ENCODE results near the gene AIFM3.

DNA sequence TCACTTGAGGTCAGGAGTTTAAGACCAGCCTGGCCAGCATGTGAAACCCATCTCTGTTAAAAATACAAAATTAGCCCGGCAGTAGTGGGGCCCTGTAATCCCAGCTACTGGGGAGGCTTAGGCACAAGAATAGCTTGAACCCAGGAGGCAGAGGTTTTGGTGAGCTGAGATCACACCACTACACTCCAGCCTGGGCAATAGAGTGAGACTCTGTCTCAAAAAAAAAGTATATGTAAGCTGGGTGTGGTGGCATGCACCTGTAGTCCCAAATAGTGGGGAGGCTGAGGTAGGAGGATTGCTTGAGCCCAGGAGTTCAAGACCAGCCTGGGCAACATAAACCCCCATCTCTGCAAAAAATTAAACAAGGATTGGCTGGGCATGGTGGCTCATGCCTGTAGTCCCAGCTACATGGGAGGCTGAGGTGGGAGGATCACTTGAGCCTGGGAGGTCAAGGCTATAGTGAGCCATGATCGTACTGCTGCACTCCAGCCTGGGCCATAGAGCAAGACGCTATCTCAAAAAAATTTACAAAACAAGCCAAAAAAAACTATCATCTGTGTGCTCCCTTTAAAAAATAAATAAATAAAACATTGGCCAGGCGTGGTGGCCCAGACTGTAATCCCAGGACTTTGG lies 39.0 kb upstream of the AIFM3 start:
- TF ChIP-seq CTCF (IDR thresholded peaks at IDR 0.05 in 8 of 11, conservative IDR thresholded peaks at IDR 0.05 in 3 of 11) = no peak
- no peak for TF ChIP-seq POLR2AphosphoS5 (IDR thresholded peaks at IDR 0.05)
- TF ChIP-seq POLR2A (IDR thresholded peaks at IDR 0.05) = no peak

Data from spleen (tissue), 7 donors.